Skeletal muscle tissue (tissue), 4 donors: ENCODE data around the gene SCN2B. TPM values are rescaled to one million over a fixed set of nuclear protein-coding genes. Genes with fewer than 3 reads are reported as not detected.
A peak's percentile ranks its signal among the peaks of the same experiment; 100 is the strongest.

Source experiments
- H3K27ac ChIP-seq: one replicate; pipeline ENCODE4 v1.7.0; 2013; ENCODE audit warnings: mild to moderate bottlenecking, low read depth, low read length, inconsistent platforms
- H3K27me3 ChIP-seq, 3 donors: one replicate each; pipeline ENCODE4 v1.7.0; 2013; ENCODE audit warnings: low read length in 3 of 3; ENCODE audit not compliant: control insufficient read depth in 3 of 3, insufficient read depth in 3 of 3
- H3K36me3 ChIP-seq, 3 donors: one replicate each; pipeline ENCODE4 v1.7.0; 2013; ENCODE audit warnings: low read length in 3 of 3; ENCODE audit not compliant: control insufficient read depth in 3 of 3, insufficient read depth in 3 of 3
- H3K4me1 ChIP-seq, 3 donors: one replicate each; pipeline ENCODE4 v1.7.0; 2013; ENCODE audit warnings: low read length in 3 of 3, mild to moderate bottlenecking in 3 of 3; ENCODE audit not compliant: control insufficient read depth in 3 of 3, insufficient read depth in 3 of 3
- H3K4me3 ChIP-seq, 3 donors: one replicate each; pipeline ENCODE4 v1.7.0; 2013; ENCODE audit warnings: low read length in 3 of 3
- H3K9ac ChIP-seq, 3 donors: one replicate each; pipeline ENCODE4 v1.7.0; 2013; ENCODE audit warnings: low read length in 3 of 3, mild to moderate bottlenecking in 3 of 3, moderate library complexity in 2 of 3, low read depth in 1 of 3
- H3K9me3 ChIP-seq, 3 donors: one replicate each; pipeline ENCODE4 v1.7.0; 2013; ENCODE audit warnings: low read length in 3 of 3; ENCODE audit not compliant: control insufficient read depth in 3 of 3
- total RNA-seq: library from RNA; depleted of rRNA; stranded (reverse); fragments of >200 nt; gene quantifications from one replicate; pipeline ENCODE4 v1.2.3, GENCODE V29; 2014
- donor health status: Osteomylitis.

Gene SCN2B
- total RNA-seq, 1 donor from 2014 or later = 2.1 TPM

- no peaks in the 10 kb centered on the region for H3K4me1 ChIP-seq
- no peak overlapping the region for H3K9ac ChIP-seq
- no peak overlapping the region for H3K27ac ChIP-seq
- no peaks in the 10 kb centered on the region for H3K36me3 ChIP-seq
- no peaks in the 10 kb centered on the region for H3K9me3 ChIP-seq
- H3K4me3 ChIP-seq = no peak overlapping the region
- peaks cover 3 to 10% (median 9%) of the 10 kb centered on the region in 3 donors for H3K27me3 ChIP-seq
These were observed 40.4 kb upstream of the SCN2B start for GRCh38 chr11:118216621-118217481.

- Histone ChIP-seq H3K27me3 (peaks cover 0 to 10% (median 9%) of the 10 kb centered on the region in 3 donors), H3K36me3 (no peaks in the 10 kb centered on the region), H3K27ac (no peak overlapping the region), H3K4me3 (no peak overlapping the region), H3K4me1 (no peaks in the 10 kb centered on the region), H3K9ac (no peak overlapping the region), H3K9me3 (no peaks in the 10 kb centered on the region)
These were observed 39.3 kb upstream of the SCN2B start for GRCh38 chr11:118215765-118216164.

- Histone ChIP-seq H3K4me1 (no peaks in the 10 kb centered on the region), H3K4me3 (no peak overlapping the region), H3K36me3 (no peaks in the 10 kb centered on the region), H3K9me3 (no peaks in the 10 kb centered on the region), H3K27ac (no peak overlapping the region), H3K9ac (no peak overlapping the region), H3K27me3 (peaks cover 0 to 12% (median 7%) of the 10 kb centered on the region in 3 donors)
These were observed 38.8 kb upstream of the SCN2B start for GRCh38 chr11:118215262-118215661.

DNA sequence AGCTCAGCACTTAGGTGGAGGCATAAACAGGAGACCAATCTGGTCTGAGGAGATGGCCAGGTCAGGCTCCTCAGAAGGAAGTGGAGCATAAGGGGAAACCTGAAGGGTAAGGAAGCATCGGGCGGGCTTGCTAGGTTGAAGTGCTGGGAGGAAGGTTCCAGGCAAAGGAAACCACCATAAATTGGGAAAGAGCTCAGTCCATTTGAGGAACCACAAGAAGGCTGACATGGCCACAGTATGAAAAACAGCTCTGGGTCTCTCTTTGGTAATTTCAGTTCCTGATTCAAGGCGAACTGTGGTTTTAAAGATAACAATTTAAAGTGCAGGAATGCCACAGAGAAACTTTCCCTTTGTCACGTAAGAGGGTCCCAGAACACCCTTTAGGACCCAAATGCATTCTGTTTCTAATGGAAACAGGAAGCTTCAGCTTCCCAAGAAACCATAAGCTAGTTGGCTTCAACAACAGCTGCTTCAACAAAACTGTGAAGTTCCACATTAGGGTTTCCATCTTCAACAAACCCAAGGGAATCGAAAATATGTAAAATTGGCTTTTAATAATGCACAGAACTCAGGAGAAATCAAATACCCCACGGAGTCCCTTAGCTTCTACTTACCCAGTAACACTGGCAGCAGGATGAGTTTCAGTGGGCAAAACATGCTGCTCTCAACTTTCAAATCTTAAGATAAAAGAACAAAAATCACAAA is 37.9 kb upstream of the SCN2B start:
- Histone ChIP-seq H3K27me3 (peaks cover 0 to 10% (median 7%) of the 10 kb centered on the region in 3 donors), H3K4me1 (no peaks in the 10 kb centered on the region), H3K9ac (no peak overlapping the region), H3K27ac (peak overlapping the region; percentile 36), H3K4me3 (no peak overlapping the region), H3K9me3 (no peaks in the 10 kb centered on the region), H3K36me3 (no peaks in the 10 kb centered on the region)

- Histone ChIP-seq H3K4me1 (no peaks in the 10 kb centered on the region), H3K27ac (peak overlapping the region; percentile 36), H3K4me3 (no peak overlapping the region)
These were observed 37.3 kb upstream of the SCN2B start for GRCh38 chr11:118213781-118214180.

DNA sequence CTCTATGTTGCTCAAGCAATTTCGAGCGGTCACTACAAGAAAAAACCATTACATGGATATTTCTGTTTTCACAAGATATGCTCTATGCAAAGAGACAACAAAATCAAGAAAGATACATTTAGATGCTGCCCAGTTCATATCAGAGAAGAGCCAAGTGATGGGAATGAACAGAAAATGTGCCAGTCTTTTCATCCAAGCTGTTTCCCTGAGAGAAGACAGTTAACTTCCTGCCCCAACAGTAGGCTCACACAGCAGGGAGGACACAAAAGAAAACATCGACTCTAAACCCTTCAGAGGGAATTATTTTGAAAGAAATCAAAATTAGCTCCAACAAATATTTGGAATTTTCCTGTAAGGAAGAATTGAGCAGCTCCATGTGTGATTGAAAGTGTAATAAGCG is 36.8 kb upstream of the SCN2B start:
- Histone ChIP-seq H3K27ac (no peak overlapping the region), H3K27me3 (peaks cover 0 to 11% (median 7%) of the 10 kb centered on the region in 3 donors), H3K4me1 (no peaks in the 10 kb centered on the region), H3K4me3 (no peak overlapping the region), H3K9ac (no peak overlapping the region), H3K9me3 (no peaks in the 10 kb centered on the region), H3K36me3 (no peaks in the 10 kb centered on the region)

More at GRCh38 chr11:118213781-118214180, 37.3 kb upstream of the SCN2B start:
- Histone ChIP-seq H3K9me3 (no peaks in the 10 kb centered on the region), H3K9ac (no peak overlapping the region), H3K27me3 (peaks cover 0 to 10% (median 7%) of the 10 kb centered on the region in 3 donors), H3K36me3 (no peaks in the 10 kb centered on the region)

- Histone ChIP-seq H3K9me3 (no peaks in the 10 kb centered on the region), H3K27ac (no peak overlapping the region), H3K36me3 (no peaks in the 10 kb centered on the region), H3K27me3 (peaks cover 0 to 14% (median 10%) of the 10 kb centered on the region in 3 donors), H3K4me1 (no peaks in the 10 kb centered on the region), H3K4me3 (no peak overlapping the region), H3K9ac (no peak overlapping the region)
These were observed 36.3 kb upstream of the SCN2B start for GRCh38 chr11:118212781-118213191.

GRCh38 chr11:118212131-118212725 is 35.8 kb upstream of the SCN2B start:
- Histone ChIP-seq H3K4me3 (no peak overlapping the region), H3K9me3 (no peaks in the 10 kb centered on the region), H3K9ac (no peak overlapping the region), H3K4me1 (no peaks in the 10 kb centered on the region), H3K27me3 (peaks cover 0 to 14% (median 12%) of the 10 kb centered on the region in 3 donors), H3K27ac (no peak overlapping the region), H3K36me3 (no peaks in the 10 kb centered on the region)

DNA sequence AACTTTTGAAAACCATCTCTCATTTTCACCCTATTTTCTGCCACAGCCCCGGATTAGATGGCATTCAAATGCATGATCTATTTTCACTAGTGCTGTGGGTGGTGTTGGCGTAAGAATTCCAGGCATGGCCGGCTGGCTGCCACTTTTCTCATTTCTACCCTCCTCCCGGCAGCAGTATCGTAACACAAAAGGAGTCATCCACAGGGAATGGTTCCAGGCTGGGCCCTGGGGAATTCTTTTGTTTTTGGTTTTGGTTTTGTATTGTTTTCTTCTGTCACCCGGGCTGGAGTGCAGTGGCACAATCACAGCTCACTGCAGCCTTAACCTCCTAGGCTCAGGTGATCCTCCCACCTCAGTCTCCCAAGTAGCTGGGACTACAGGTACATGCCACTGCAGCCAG is 34.6 kb upstream of the SCN2B start:
- H3K9ac ChIP-seq = no peak overlapping the region
- H3K9me3 ChIP-seq = no peaks in the 10 kb centered on the region
- H3K4me1 ChIP-seq = no peaks in the 10 kb centered on the region
- no peaks in the 10 kb centered on the region for H3K36me3 ChIP-seq
- no peak overlapping the region for H3K27ac ChIP-seq
- no peak overlapping the region for H3K4me3 ChIP-seq
- peaks cover 0 to 12% (median 11%) of the 10 kb centered on the region in 3 donors for H3K27me3 ChIP-seq

- no peak overlapping the region for H3K27ac ChIP-seq
- no peaks in the 10 kb centered on the region for H3K9me3 ChIP-seq
- H3K27me3 ChIP-seq = peaks cover 0 to 11% (median 7%) of the 10 kb centered on the region in 3 donors
- no peaks in the 10 kb centered on the region for H3K4me1 ChIP-seq
- no peak overlapping the region for H3K9ac ChIP-seq
- no peaks in the 10 kb centered on the region for H3K36me3 ChIP-seq
- no peak overlapping the region for H3K4me3 ChIP-seq
These were observed 33.9 kb upstream of the SCN2B start for GRCh38 chr11:118210323-118210722.
